DOHH2 (cell line): ENCODE measurements around the gene OR8G5.

Source experiments
- EZH2phosphoT487 ChIP-seq: fragments of 200-600 bp; sonication (generic); IDR thresholded peaks from 2 replicates; pipeline ENCODE4 v1.6.1; 2017; ENCODE audit warnings: borderline replicate concordance, mild to moderate bottlenecking, antibody characterized with exemption, low read length, moderate library complexity, mixed read lengths
- TF ChIP-seq, protein P1 (sequence below): fragments of 200-600 bp; sonication (generic); IDR thresholded peaks from one replicate; pipeline ENCODE4 v1.5.1; 2014; ENCODE audit warnings: antibody characterized with exemption, mild to moderate bottlenecking, low read depth, low read length; ENCODE audit not compliant: poor library complexity, severe bottlenecking

DNA sequence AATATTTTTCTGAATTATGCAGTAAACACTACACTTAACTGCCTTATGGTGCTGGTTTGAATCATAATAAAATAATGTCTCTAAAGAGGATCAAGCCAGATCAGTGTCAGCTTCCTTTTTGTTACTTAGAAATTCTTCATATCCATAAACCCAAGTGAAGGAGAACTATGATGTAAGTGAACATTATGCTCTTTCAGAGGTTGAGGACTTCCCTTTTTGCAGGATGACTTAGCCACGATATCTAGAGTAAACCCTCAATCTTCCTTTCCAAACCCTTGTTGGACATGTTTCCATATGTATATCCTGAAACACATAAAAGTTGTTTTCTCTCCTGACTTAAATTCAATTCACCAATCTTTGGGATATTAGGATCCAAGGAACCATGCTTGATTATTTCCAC lies 38.5 kb downstream of the OR8G5 start:
- TF ChIP-seq, protein P1, sequence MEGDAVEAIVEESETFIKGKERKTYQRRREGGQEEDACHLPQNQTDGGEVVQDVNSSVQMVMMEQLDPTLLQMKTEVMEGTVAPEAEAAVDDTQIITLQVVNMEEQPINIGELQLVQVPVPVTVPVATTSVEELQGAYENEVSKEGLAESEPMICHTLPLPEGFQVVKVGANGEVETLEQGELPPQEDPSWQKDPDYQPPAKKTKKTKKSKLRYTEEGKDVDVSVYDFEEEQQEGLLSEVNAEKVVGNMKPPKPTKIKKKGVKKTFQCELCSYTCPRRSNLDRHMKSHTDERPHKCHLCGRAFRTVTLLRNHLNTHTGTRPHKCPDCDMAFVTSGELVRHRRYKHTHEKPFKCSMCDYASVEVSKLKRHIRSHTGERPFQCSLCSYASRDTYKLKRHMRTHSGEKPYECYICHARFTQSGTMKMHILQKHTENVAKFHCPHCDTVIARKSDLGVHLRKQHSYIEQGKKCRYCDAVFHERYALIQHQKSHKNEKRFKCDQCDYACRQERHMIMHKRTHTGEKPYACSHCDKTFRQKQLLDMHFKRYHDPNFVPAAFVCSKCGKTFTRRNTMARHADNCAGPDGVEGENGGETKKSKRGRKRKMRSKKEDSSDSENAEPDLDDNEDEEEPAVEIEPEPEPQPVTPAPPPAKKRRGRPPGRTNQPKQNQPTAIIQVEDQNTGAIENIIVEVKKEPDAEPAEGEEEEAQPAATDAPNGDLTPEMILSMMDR: no peak
- no peak for TF ChIP-seq EZH2phosphoT487
